Ishikawa (cell line): Measurements from ENCODE around the gene POC1B.

Experiments
- CEBPB ChIP-seq: IDR thresholded peaks from 2 replicates; pipeline ENCODE4 v1.6.1; 2012
- EGR1 ChIP-seq: IDR thresholded peaks from 2 replicates; pipeline ENCODE4 v1.6.1; 2012
- EP300 ChIP-seq: IDR thresholded peaks from 2 replicates; pipeline ENCODE4 v1.6.1; 2012; ENCODE audit warnings: borderline replicate concordance
- MAX ChIP-seq: IDR thresholded peaks from 2 replicates; pipeline ENCODE4 v1.6.1; 2012
- NFIC ChIP-seq: IDR thresholded peaks from 2 replicates; pipeline ENCODE4 v1.6.1; 2012
- RAD21 ChIP-seq: IDR thresholded peaks from 2 replicates; pipeline ENCODE4 v1.6.1; 2012; ENCODE audit warnings: low read depth
- REST ChIP-seq: IDR thresholded peaks from 2 replicates; pipeline ENCODE4 v1.6.1; 2012; ENCODE audit warnings: low read depth, mild to moderate bottlenecking
- TAF1 ChIP-seq: IDR thresholded peaks from 2 replicates; pipeline ENCODE4 v1.6.1; 2012; ENCODE audit warnings: low read depth, mild to moderate bottlenecking
- TCF12 ChIP-seq: IDR thresholded peaks from 2 replicates; pipeline ENCODE4 v1.6.1; 2012; ENCODE audit warnings: low read depth
- TEAD4 ChIP-seq: IDR thresholded peaks from 2 replicates; pipeline ENCODE4 v1.6.1; 2012
- USF1 ChIP-seq: IDR thresholded peaks from 2 replicates; pipeline ENCODE4 v1.6.1; 2012
- YY1 ChIP-seq: IDR thresholded peaks from 2 replicates; pipeline ENCODE4 v1.6.1; 2012; ENCODE audit warnings: low read depth
- ZBTB7A ChIP-seq: IDR thresholded peaks from 2 replicates; pipeline ENCODE4 v1.6.1; 2012; ENCODE audit warnings: low read depth

GRCh38 chr12:89411846-89412245 lies 114.0 kb downstream of the POC1B start:
- no peak for TF ChIP-seq TAF1
- TF ChIP-seq EP300 = no peak
- TF ChIP-seq RAD21 = no peak
- no peak for TF ChIP-seq YY1
- no peak for TF ChIP-seq TCF12
- TF ChIP-seq REST = no peak
- TF ChIP-seq EGR1 = no peak
- no peak for TF ChIP-seq NFIC
- TF ChIP-seq TEAD4 = no peak
- no peak for TF ChIP-seq USF1
- TF ChIP-seq MAX = no peak
- no peak for TF ChIP-seq CEBPB
- TF ChIP-seq ZBTB7A = no peak
